ENCODE data around the gene PEX26. TPM values are rescaled to one million over a fixed set of nuclear protein-coding genes. Genes with fewer than 3 reads are reported as not detected.

PEX26 gene
- total and polyA plus RNA-seq, 2 donors (not counting 3 experiments of a cell fraction or from before 2014, with no cell fraction given), result 25.6 to 44.4 TPM

- CTCF ChIA-PET, result interaction anchor here (1.5 kb wide), 1 partner anchor 10 kb away, joined by 3 read pairs; no protein-coding TSS in a partner anchor
- no peaks in the 10 kb centered on the region for H3K36me3 ChIP-seq (ENCODE audit: control insufficient read depth in 2 of 2, extremely low read depth in 1 of 2, insufficient read depth in 2 of 2, low read length in 2 of 2)
- H3K27ac ChIP-seq (ENCODE audit: insufficient read depth, low read depth, low read length), result no peak overlapping the region
- H3K9me3 ChIP-seq (replicated peaks; ENCODE audit: control insufficient read depth, insufficient read depth, low read length), result no peaks in the 10 kb centered on the region
- no peaks in the 10 kb centered on the region for H3K9me1 ChIP-seq (replicated peaks; ENCODE audit: control insufficient read depth, extremely low read depth, insufficient read depth, low read length)
- no peaks in the 10 kb centered on the region for H3K27me3 ChIP-seq (ENCODE audit: control insufficient read depth in 2 of 2, insufficient read depth in 2 of 2, low read length in 2 of 2)
- FAIRE-seq, result no peak
- BruUV-seq (replicated peaks), result no TSS peak
- TF ChIP-seq GATA2 (IDR thresholded peaks at IDR 0.05; ENCODE audit: insufficient read depth, insufficient read length, low read depth, low read length) (no peak), MAX (IDR thresholded peaks at IDR 0.05; ENCODE audit: insufficient read depth, insufficient read length) (no peak), FOS (IDR thresholded peaks at IDR 0.05; ENCODE audit: borderline replicate concordance, insufficient read depth, low read length) (no peak), CTCF (IDR thresholded peaks at IDR 0.05; ENCODE audit: extremely low read depth in 1 of 2, insufficient read depth in 1 of 2, low read depth in 1 of 2, low read length in 2 of 2) (no peak), EZH2 (IDR thresholded peaks at IDR 0.05; ENCODE audit: borderline replicate concordance, low read depth, low read length, severe bottlenecking) (no peak), MYC (IDR thresholded peaks at IDR 0.05; ENCODE audit: low read depth, low read length) (no peak), POLR2AphosphoS5 (IDR thresholded peaks at IDR 0.05; ENCODE audit: insufficient read depth, low read depth, low read length) (no peak), POLR2A (IDR thresholded peaks at IDR 0.05; ENCODE audit: low read depth, low read length) (no peak), JUN (IDR thresholded peaks at IDR 0.05; ENCODE audit: borderline replicate concordance, insufficient read depth, insufficient read length, low read depth) (no peak)
- no peaks in the 10 kb centered on the region for H3K4me1 ChIP-seq (ENCODE audit: control insufficient read depth, extremely low read depth, insufficient read depth, low read length)
- H3K4me3 ChIP-seq (replicated peaks in 1 of 3; ENCODE audit: insufficient read depth in 1 of 3, low read depth in 1 of 3, low read length in 3 of 3), result no peak overlapping the region
- no peaks in the 10 kb centered on the region for H4K20me1 ChIP-seq (replicated peaks; ENCODE audit: control insufficient read depth, extremely low read depth, insufficient read depth, low read length)
- dilution Hi-C loops (cut with MboI; ENCODE audit: extremely low pct_ligation_motif_present, low sequenced_read_pairs) (no loop called here), intact Hi-C loops (cut with micrococcal nuclease) (no loop called here)
- POLR2A ChIA-PET, result no interaction called here
- no peaks in the 10 kb centered on the region for H3K79me2 ChIP-seq (ENCODE audit: control insufficient read depth, insufficient read depth, low read length)
- no peak overlapping the region for H3K9ac ChIP-seq (replicated peaks; ENCODE audit: extremely low read depth, insufficient read depth, low read length)
- H3K4me2 ChIP-seq (ENCODE audit: insufficient read depth, low read length), result no peak overlapping the region
- no peak overlapping the region for H2AFZ ChIP-seq (ENCODE audit: low read depth, low read length)
- DNase-seq (ENCODE audit: low read depth, low spot score), result no peak
These were observed 43.1 kb downstream of the PEX26 start for GRCh38 chr22:18120857-18121256.

Data from endothelial cell of umbilical vein (primary cell).